HCT116 (cell line): ENCODE measurements around the gene TRH. TPM values are rescaled to one million over a fixed set of nuclear protein-coding genes. Genes with fewer than 3 reads are reported as not detected.

Experiments
- ATAC-seq: fragments of 200-7000 bp; cut with Tn5 transposase; 2 replicates; pipeline ENCODE4 v1.9.1; 2020; ENCODE audit warnings: mild to moderate bottlenecking, moderate library complexity
- BruUV-seq: library from RNA; stranded (reverse); fragments of 400-500 nt; replicated peaks from 2 replicates; lab custom pipeline; 2021; lab: Mats Ljungman, UMichigan
- CTCF ChIA-PET: fragments of 300-600 bp; sonication (Branson Sonifier 250); formaldehyde crosslinking; loops from one replicate; lab custom pipeline; 2021; ENCODE audit warnings: antibody characterized with exemption; lab: Charles Lee
- POLR2A ChIA-PET: fragments of 300-600, 350-600 bp; sonication (Branson Sonifier 250); formaldehyde crosslinking; loops from one replicate; lab custom pipeline; 2021; ENCODE audit warnings: antibody characterized with exemption; lab: Charles Lee
- RAD21 ChIA-PET, 2 experiments: fragments of 300-600 bp; sonication (Branson Sonifier 250); formaldehyde crosslinking; loops; one replicate each; lab custom pipeline; 2023; ENCODE audit warnings: low total read pairs in 2 of 2; ENCODE audit not compliant: uncharacterized antibody in 2 of 2, unreplicated experiment in 2 of 2, low non-redundant PET in 1 of 2; lab: Charles Lee
- DNase-seq: peaks from one replicate; pipeline ENCODE4 v3.0.0-alpha.2; 2010; ENCODE audit warnings: low read depth, low spot score
- H2AFZ ChIP-seq: fragments of 200-600 bp; shearing (Covaris generic), sonication (generic); 2 replicates; pipeline ENCODE4 v1.6.1; 2017; ENCODE audit warnings: low read depth, mixed run types, mixed read lengths, antibody characterized with exemption, low read length; ENCODE audit not compliant: poor library complexity, severe bottlenecking
- H3K27ac ChIP-seq: 2 replicates; pipeline ENCODE4 v1.5.1; 2012; ENCODE audit warnings: low read depth, low read length
- H3K27me3 ChIP-seq: fragments of 200-600 bp; sonication (generic); 2 replicates; pipeline ENCODE4 v1.6.1; 2016; ENCODE audit warnings: mixed run types, low read length, mixed read lengths; ENCODE audit not compliant: insufficient read depth
- H3K36me3 ChIP-seq, 2 experiments: fragments of 200-500 bp in 1 of 2; fragments of 200-600 bp in 1 of 2; sonication (Bioruptor generic) in 1 of 2; sonication (generic) in 1 of 2; 2 replicates each; pipeline versions ENCODE4 v1.5.1 to v1.6.1; 2014 to 2016; ENCODE audit warnings: low read length in 2 of 2, inconsistent platforms in 1 of 2, mixed read lengths in 1 of 2, mixed run types in 1 of 2; ENCODE audit not compliant: insufficient read depth in 2 of 2, control insufficient read depth in 1 of 2
- H3K4me1 ChIP-seq, 2 experiments: fragments of 200-600 bp in 1 of 2; sonication (generic) in 1 of 2; 2 replicates each; pipeline versions ENCODE4 v1.5.1 to v1.6.1; 2012 to 2017; ENCODE audit warnings: low read length in 2 of 2, inconsistent platforms in 1 of 2, mild to moderate bottlenecking in 1 of 2, mixed read lengths in 1 of 2, mixed run types in 1 of 2, moderate library complexity in 1 of 2; ENCODE audit not compliant: insufficient read depth in 2 of 2, control insufficient read depth in 1 of 2
- H3K4me2 ChIP-seq: fragments of 200-600 bp; sonication (generic); 2 replicates; pipeline ENCODE4 v1.6.1; 2017; ENCODE audit warnings: mixed run types, low read length, mixed read lengths
- H3K4me3 ChIP-seq, 2 experiments: fragments of 200-600 bp in 1 of 2; sonication (generic) in 1 of 2; replicated peaks in 1 of 2; 2 replicates each; pipeline ENCODE4 v1.5.1; 2011 to 2016; ENCODE audit warnings: low read length in 2 of 2, control low read depth in 1 of 2, low read depth in 1 of 2, mild to moderate bottlenecking in 1 of 2, mixed read lengths in 1 of 2, mixed run types in 1 of 2
- H3K79me2 ChIP-seq: fragments of 200-600 bp; sonication (generic); 2 replicates; pipeline ENCODE4 v1.6.1; 2017; ENCODE audit warnings: mild to moderate bottlenecking, mixed run types, low read length, moderate library complexity, mixed read lengths; ENCODE audit not compliant: insufficient read depth
- H3K9ac ChIP-seq: fragments of 200-600 bp; sonication (generic); 2 replicates; pipeline ENCODE4 v1.6.1; 2016; ENCODE audit warnings: low read length, mixed read lengths
- H3K9me2 ChIP-seq: fragments of 200-600 bp; sonication (generic), shearing (Covaris generic); 2 replicates; pipeline ENCODE4 v1.6.1; 2017; ENCODE audit warnings: mixed run types, mild to moderate bottlenecking, moderate library complexity; ENCODE audit not compliant: insufficient read depth
- H3K9me3 ChIP-seq, 2 experiments: fragments of 200-500 bp in 1 of 2; fragments of 200-600 bp in 1 of 2; sonication (Bioruptor generic) in 1 of 2; sonication (generic) in 1 of 2; 2 replicates each; pipeline ENCODE4 v1.6.1; 2014 to 2017; ENCODE audit warnings: low read length in 2 of 2, mixed read lengths in 2 of 2, inconsistent platforms in 1 of 2, low read depth in 1 of 2, mild to moderate bottlenecking in 1 of 2, mixed run types in 1 of 2, moderate library complexity in 1 of 2; ENCODE audit not compliant: control insufficient read depth in 1 of 2, insufficient read depth in 1 of 2
- H4K20me1 ChIP-seq: fragments of 200-600 bp; sonication (generic), shearing (Covaris generic); 2 replicates; pipeline ENCODE4 v1.6.1; 2017; ENCODE audit warnings: mixed run types, mild to moderate bottlenecking, moderate library complexity; ENCODE audit not compliant: insufficient read depth
- EGR1 ChIP-seq: IDR thresholded peaks from 2 replicates; pipeline ENCODE4 v1.6.1; 2012; ENCODE audit warnings: low read depth
- FOSL1 ChIP-seq: IDR thresholded peaks from 2 replicates; pipeline ENCODE4 v1.6.1; 2012; ENCODE audit warnings: low read depth
- SP1 ChIP-seq: IDR thresholded peaks from 2 replicates; pipeline ENCODE4 v1.6.1; 2012; ENCODE audit warnings: low read depth
- SRF ChIP-seq: IDR thresholded peaks from 2 replicates; pipeline ENCODE4 v1.6.1; 2012; ENCODE audit warnings: low read depth
- YY1 ChIP-seq: IDR thresholded peaks from 2 replicates; pipeline ENCODE4 v1.6.1; 2011; ENCODE audit warnings: low read length, low read depth, moderate library complexity, mild to moderate bottlenecking; ENCODE audit not compliant: insufficient replicate concordance; ENCODE audit errors: extremely low read depth
- intact Hi-C: fragments of 100-400 bp; cut with micrococcal nuclease; formaldehyde crosslinking; loops from 2 replicates; pipeline ENCODE4 v1.10.0; 2022
- total RNA-seq: library from RNA; stranded (reverse); gene quantifications from one replicate; pipeline ENCODE4 v1.2.1, GENCODE V29; 2021; ENCODE audit not compliant: unreplicated experiment
- TF ChIP-seq, protein P1 (sequence below): IDR thresholded peaks from 2 replicates; pipeline ENCODE4 v1.6.1; 2012
- TF ChIP-seq, protein P2 (sequence below): IDR thresholded peaks from 2 replicates; pipeline ENCODE4 v1.6.1; 2012; ENCODE audit warnings: low read depth

The TRH gene
- total RNA-seq, 1 experiment from 2014 or later: not detected

DNA sequence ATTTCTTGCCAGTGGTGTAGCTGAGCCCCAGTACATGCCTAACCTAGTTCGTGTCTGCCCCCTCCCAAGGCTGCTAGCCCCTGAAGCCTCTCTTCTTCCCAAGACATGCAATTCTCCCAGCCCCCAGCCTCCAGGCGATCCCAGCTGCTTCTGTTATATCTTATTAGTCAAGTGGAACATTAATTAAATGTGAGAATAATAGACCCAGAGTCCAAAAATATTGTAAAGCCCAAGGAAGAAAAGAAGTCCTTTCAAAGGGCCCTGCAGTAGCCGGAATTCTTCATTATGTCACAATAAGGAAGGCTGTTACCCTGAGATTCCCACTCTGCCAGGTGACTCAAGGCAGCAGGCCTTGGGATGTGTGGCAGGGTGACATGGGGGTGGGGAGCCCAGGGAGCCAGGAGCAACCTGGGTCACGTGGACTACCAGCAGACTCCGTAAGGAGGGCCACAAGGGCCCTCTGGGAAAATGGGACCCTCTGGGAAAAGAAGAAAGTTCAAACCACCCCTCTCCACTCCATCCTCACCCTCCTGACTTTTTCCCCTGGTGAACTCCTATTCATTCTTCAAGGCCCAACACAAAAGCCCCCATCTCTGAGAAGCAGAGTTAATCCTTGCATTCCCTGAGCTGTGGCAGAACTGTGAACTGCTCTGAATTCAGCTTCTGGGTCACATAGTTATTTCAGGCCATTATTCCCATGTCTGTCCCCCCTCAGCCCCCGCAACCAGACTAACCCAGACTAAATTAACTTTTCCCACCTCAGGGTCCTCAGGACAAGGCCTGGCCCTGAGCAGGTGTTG lies 21.8 kb upstream of the TRH start:
- Histone ChIP-seq H3K4me2 (no peak overlapping the region), H3K4me3 (no peak overlapping the region)
- TF ChIP-seq EGR1: no peak
- TF ChIP-seq, protein P1, sequence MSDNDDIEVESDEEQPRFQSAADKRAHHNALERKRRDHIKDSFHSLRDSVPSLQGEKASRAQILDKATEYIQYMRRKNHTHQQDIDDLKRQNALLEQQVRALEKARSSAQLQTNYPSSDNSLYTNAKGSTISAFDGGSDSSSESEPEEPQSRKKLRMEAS: no peak
- TF ChIP-seq YY1: no peak
- no peak for TF ChIP-seq SP1
- TF ChIP-seq, protein P2, sequence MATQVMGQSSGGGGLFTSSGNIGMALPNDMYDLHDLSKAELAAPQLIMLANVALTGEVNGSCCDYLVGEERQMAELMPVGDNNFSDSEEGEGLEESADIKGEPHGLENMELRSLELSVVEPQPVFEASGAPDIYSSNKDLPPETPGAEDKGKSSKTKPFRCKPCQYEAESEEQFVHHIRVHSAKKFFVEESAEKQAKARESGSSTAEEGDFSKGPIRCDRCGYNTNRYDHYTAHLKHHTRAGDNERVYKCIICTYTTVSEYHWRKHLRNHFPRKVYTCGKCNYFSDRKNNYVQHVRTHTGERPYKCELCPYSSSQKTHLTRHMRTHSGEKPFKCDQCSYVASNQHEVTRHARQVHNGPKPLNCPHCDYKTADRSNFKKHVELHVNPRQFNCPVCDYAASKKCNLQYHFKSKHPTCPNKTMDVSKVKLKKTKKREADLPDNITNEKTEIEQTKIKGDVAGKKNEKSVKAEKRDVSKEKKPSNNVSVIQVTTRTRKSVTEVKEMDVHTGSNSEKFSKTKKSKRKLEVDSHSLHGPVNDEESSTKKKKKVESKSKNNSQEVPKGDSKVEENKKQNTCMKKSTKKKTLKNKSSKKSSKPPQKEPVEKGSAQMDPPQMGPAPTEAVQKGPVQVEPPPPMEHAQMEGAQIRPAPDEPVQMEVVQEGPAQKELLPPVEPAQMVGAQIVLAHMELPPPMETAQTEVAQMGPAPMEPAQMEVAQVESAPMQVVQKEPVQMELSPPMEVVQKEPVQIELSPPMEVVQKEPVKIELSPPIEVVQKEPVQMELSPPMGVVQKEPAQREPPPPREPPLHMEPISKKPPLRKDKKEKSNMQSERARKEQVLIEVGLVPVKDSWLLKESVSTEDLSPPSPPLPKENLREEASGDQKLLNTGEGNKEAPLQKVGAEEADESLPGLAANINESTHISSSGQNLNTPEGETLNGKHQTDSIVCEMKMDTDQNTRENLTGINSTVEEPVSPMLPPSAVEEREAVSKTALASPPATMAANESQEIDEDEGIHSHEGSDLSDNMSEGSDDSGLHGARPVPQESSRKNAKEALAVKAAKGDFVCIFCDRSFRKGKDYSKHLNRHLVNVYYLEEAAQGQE: no peak
- no peak for TF ChIP-seq FOSL1
- TF ChIP-seq SRF: no peak
- TF ChIP-seq, all 23 proteins: peak for 0
- ChIA-PET CTCF (interaction anchor here (2.4 kb wide), 1 partner anchor 10 kb away, joined by 8 read pairs; no protein-coding TSS in a partner anchor), RAD21 (no interaction called here), POLR2A (no interaction called here)
- no peaks in the 10 kb centered on the region for H3K4me1 ChIP-seq
- no peak overlapping the region for H2AFZ ChIP-seq
- H3K9me3 ChIP-seq: no peaks in the 10 kb centered on the region
- H3K9ac ChIP-seq: no peak overlapping the region
- no peaks in the 10 kb centered on the region for H3K79me2 ChIP-seq
- intact Hi-C loops: no loop called here
- ATAC-seq: no peak
- no peak overlapping the region for H3K27ac ChIP-seq
- DNase-seq: no peak
- no peaks in the 10 kb centered on the region for H3K36me3 ChIP-seq
- no TSS peak for BruUV-seq
- no peaks in the 10 kb centered on the region; the same call in 1 of the 2 replicates for H3K27me3 ChIP-seq
- H3K9me2 ChIP-seq: no peaks in the 10 kb centered on the region
- no peaks in the 10 kb centered on the region for H4K20me1 ChIP-seq
